ENCODE data around the gene DYNC1LI1.
"Not testable (repeated sequence)": the region's sequence is repeated elsewhere in the genome, so short reads cannot be mapped to it uniquely, and the experiment has no call there.

Gene DYNC1LI1

GRCh38 chr3:32531010-32531647, 39.5 kb downstream of the DYNC1LI1 start:
- no peak for DNase-seq (ENCODE audit: low read depth)

DNA sequence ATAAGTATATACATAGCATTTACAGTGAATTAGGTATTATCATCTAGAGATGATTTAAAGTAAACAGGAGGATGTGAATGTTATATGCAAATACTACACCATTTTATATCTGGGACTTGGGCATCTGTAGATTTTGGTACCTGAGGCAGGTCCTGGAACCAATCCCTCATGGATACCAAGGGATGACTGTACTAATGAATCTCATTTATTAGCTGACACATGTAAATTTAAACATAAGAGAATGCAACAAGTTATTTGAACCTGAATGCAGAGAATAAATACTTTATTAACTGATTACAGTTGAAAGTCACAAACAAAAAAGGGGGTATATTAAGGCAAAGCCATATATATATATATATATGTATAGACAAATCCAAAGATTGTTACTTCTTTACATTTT, 44.9 kb downstream of the DYNC1LI1 start:
- no peak for DNase-seq (ENCODE audit: low read depth)

- no peak for DNase-seq (ENCODE audit: low read depth)
These were observed 48.0 kb downstream of the DYNC1LI1 start for GRCh38 chr3:32522682-32523081.

DNA sequence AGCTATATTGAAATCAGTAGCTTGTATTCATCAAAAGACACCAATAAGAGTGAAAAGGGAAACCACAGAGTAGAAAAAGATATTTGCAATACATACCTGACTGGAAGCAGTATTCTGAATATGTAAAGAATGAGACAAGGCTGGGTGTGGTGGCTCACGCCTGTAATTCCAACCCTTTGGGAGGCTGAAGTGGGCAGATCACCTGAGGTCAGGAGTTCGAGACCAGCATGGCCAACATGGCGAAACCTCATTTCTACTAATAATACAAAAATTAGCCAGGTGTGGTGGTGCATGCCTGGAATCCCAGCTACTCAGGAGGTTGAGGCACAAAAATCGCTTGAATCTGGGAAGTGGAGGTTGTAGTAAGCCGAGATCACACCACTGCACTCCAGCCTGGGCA, 51.7 kb downstream of the DYNC1LI1 start:
- not testable (repeated sequence) for DNase-seq (ENCODE audit: low read depth)

GRCh38 chr3:32516751-32517150, 53.9 kb downstream of the DYNC1LI1 start:
- DNase-seq (ENCODE audit: low read depth): not testable (repeated sequence)

GRCh38 chr3:32511005-32511404, 59.7 kb downstream of the DYNC1LI1 start:
- DNase-seq (ENCODE audit: low read depth): no peak

- peak; percentile 13 for DNase-seq (ENCODE audit: low read depth)
These were observed 60.5 kb downstream of the DYNC1LI1 start for GRCh38 chr3:32510075-32510724.

- DNase-seq (ENCODE audit: low read depth): no peak
These were observed 61.9 kb downstream of the DYNC1LI1 start for GRCh38 chr3:32508711-32509110.

GRCh38 chr3:32506466-32506865, 64.2 kb downstream of the DYNC1LI1 start:
- DNase-seq (ENCODE audit: low read depth): no peak

- no peak for DNase-seq (ENCODE audit: low read depth)
These were observed 67.7 kb downstream of the DYNC1LI1 start for GRCh38 chr3:32502946-32503286.

- peak; percentile 63 for DNase-seq (ENCODE audit: low read depth)
These were observed 68.3 kb downstream of the DYNC1LI1 start, which contains the start of gene CMTM6 for GRCh38 chr3:32502118-32502945. Gene CMTM6 (minus strand): TSS chr3:32502852. CDS start chr3:32502745, 107 bp downstream.

DNA sequence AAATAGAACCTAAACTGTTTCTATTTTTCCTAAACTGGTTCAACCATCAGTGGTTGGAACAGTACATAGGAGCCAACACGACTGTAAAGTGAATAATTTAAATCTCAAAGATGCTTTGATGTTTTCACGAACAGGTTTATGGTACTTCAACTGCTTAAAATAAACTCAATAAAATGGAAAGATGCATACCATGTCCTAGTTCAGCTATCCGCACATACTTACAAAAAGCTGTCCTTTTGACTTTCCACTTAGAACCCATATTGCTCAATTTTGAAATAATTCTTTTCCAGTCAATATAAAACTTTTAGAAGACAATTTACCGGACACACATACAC, 68.9 kb downstream of the DYNC1LI1 start:
- DNase-seq (ENCODE audit: low read depth): no peak

DNA sequence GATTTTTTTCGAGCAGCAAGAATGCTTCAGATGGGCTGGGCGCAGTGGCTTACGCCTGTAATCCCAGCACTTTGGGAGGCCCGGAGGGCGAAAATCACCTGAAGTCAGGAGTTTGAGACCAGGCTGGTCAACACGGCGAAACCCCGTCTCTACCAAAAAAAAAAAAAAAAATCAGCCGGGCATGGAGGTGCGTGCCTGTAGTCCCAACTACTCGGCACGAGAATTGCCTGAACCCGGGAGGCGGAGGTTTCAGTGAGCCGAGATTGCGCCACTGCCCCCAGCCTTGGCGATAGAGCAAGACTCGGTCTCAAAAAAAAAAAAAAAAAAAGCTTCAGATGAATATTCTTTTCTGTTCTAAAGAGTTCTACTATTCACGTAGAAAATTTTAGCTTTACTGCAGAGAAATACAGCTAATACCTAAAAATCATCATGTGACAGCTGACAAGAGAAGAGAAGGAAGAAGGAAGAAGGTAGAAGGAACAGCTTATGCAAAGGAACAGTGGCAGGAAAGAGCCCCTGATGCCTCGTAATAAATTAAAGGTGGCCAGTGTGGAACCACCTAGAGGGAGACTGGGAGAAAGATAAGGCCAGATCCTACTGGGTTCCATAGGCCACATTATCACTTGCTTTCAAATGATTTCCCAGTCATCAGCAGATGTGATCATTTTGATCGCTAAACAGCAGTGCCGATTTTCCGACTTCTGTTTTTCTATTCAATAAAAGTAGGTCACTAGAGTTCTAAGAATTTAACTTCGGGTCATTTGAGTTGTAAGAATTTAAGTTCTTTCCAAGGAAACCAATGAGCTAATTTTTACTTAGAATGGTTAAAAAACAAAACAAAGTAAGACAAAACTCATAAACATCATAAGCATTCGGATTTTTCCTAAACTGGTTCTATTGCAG, 69.5 kb downstream of the DYNC1LI1 start:
- DNase-seq (ENCODE audit: low read depth): no peak

- DNase-seq (ENCODE audit: low read depth): no peak
These were observed 70.4 kb downstream of the DYNC1LI1 start for GRCh38 chr3:32500231-32500630.

GRCh38 chr3:32499585-32499984, 71.1 kb downstream of the DYNC1LI1 start:
- no peak for DNase-seq (ENCODE audit: low read depth)

GRCh38 chr3:32498992-32499391, 71.7 kb downstream of the DYNC1LI1 start:
- no peak for DNase-seq (ENCODE audit: low read depth)

DNA sequence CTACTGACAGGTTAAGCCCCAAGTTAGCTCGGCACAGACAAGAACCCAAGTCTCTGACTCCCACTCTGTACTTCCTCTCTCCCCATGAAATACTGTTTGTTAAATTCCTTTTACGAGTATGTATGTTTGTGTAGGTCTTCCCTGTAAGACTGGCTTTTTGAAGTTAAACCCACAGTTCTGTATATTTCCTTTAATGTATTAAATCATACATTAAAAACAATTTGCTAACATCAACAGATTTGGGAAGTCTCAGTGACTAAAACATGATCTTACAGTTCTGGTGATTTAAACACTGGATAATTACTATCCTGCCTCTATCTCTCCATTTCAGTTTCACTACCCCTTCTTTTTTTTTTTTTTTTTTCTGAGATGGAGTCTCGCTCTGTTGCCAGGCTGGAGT, 72.4 kb downstream of the DYNC1LI1 start:
- no peak for DNase-seq (ENCODE audit: low read depth)

DNA sequence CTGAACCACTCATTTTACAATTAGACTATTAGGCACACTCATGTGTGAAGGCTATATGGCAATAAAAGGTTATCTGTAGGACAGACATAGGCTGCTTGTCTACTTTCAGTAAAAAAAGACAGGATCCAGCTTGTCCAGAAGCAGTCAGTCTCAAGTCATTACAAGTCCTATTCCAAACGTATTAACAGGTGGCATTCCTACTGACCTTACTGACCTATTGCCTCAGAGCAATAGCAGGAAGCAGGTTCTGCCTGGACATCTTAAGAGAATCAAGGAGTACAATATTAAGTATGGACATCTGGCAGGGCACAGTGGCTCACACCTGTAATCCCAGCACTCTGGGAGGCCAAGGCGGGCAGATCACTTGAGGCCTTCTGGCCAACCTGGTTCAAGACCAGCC, 75.0 kb downstream of the DYNC1LI1 start:
- no peak for DNase-seq (ENCODE audit: low read depth)

- no peak for DNase-seq (ENCODE audit: low read depth)
These were observed 75.6 kb downstream of the DYNC1LI1 start for GRCh38 chr3:32495085-32495484.

DNA sequence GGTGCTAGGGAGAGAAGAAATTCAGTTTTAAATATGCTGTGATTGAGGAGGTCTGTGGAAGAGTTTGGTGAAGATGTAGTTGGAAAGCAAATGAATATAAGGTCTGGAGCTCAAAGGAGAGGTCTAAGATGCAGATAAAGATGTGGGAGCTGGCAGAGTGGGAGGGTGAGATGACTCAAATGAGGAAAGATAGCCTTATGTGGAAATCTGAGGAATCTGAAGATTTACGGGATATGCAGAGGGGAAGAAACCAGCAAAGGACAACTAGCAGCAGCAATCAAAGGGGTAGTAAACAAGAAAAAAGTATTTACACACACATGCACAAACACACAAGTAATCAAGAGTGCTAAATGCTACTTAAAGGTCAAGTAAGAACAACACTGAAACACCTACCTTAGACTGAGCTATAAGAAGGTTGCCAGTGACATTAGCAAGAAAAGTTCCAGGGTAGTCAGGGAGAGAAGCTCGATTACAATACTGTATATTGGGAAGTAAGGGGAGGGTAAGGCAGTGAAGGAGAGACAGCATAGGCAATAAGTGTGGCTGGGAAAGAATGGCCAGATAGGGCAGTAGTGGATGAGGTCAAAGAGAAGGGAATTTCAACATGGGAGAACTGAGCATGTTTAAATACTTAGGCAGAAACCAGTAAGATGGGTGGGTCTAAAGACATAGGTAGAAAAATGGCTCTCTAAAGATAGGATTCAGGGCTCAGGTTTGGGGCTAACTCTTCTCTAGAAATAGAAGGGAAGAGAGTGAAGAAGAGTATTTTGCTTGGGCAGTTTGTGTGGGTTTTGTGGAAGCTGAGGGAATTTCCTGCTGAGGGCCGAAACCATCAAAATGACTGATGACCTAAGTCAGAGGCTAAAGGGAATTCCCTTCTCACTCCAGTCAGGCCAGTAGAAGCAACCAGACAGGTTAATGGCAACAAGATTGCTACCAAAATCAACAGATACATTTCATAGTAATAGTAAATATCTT, 76.9 kb downstream of the DYNC1LI1 start:
- DNase-seq (ENCODE audit: low read depth): no peak

Measured in T-helper 22 cell (primary cell).